Measurements from ENCODE around the gene EPHA3. TPM values are rescaled to one million over a fixed set of nuclear protein-coding genes. Genes with fewer than 3 reads are reported as not detected.

EPHA3 gene
- total RNA-seq, 1 donor: 10.9 TPM

- no peaks in the 10 kb centered on the region for H3K36me3 ChIP-seq (ENCODE audit: insufficient read depth, low read length)
- TF ChIP-seq CTCF (IDR thresholded peaks at IDR 0.05; ENCODE audit: extremely low read depth, low read depth, low read length): no peak
- H3K79me2 ChIP-seq (ENCODE audit: insufficient read depth, low read length): no peaks in the 10 kb centered on the region
- H3K4me2 ChIP-seq (ENCODE audit: insufficient read depth, low read length): no peak overlapping the region
- no peaks in the 10 kb centered on the region for H3K27me3 ChIP-seq (ENCODE audit: insufficient read depth, low read length)
- H3K9me3 ChIP-seq (ENCODE audit: low read depth, low read length): no peaks in the 10 kb centered on the region
- no peaks in the 10 kb centered on the region for H3K4me1 ChIP-seq (ENCODE audit: insufficient read depth, low read length)
- H4K20me1 ChIP-seq (ENCODE audit: insufficient read depth, low read length): no peaks in the 10 kb centered on the region
- H3K27ac ChIP-seq (ENCODE audit: low read depth, low read length): no peak overlapping the region
- H3K4me3 ChIP-seq (ENCODE audit: insufficient read depth, low read length): no peak overlapping the region
- H2AFZ ChIP-seq (ENCODE audit: low read length): no peak overlapping the region
- DNase-seq (ENCODE audit: insufficient read length, low spot score, missing footprints): no peak
These were observed 387.3 kb downstream of the EPHA3 start for GRCh38 chr3:89494734-89495133.

GRCh38 chr3:89503891-89504391, 396.5 kb downstream of the EPHA3 start:
- H3K79me2 ChIP-seq (ENCODE audit: insufficient read depth, low read length): no peaks in the 10 kb centered on the region
- H3K27ac ChIP-seq (ENCODE audit: low read depth, low read length): no peak overlapping the region
- H3K9me3 ChIP-seq (ENCODE audit: low read depth, low read length): no peaks in the 10 kb centered on the region
- H4K20me1 ChIP-seq (ENCODE audit: insufficient read depth, low read length): no peaks in the 10 kb centered on the region
- no peak for TF ChIP-seq CTCF (IDR thresholded peaks at IDR 0.05; ENCODE audit: extremely low read depth, low read depth, low read length)
- no peak overlapping the region for H2AFZ ChIP-seq (ENCODE audit: low read length)
- H3K27me3 ChIP-seq (ENCODE audit: insufficient read depth, low read length): no peaks in the 10 kb centered on the region
- H3K4me2 ChIP-seq (ENCODE audit: insufficient read depth, low read length): no peak overlapping the region
- no peak for DNase-seq (ENCODE audit: insufficient read length, low spot score, missing footprints)
- H3K4me1 ChIP-seq (ENCODE audit: insufficient read depth, low read length): no peaks in the 10 kb centered on the region
- no peaks in the 10 kb centered on the region for H3K36me3 ChIP-seq (ENCODE audit: insufficient read depth, low read length)
- no peak overlapping the region for H3K4me3 ChIP-seq (ENCODE audit: insufficient read depth, low read length)

GRCh38 chr3:89504432-89504831, 397.0 kb downstream of the EPHA3 start:
- Histone ChIP-seq H3K9me3 (ENCODE audit: low read depth, low read length) (no peaks in the 10 kb centered on the region), H2AFZ (ENCODE audit: low read length) (no peak overlapping the region), H4K20me1 (ENCODE audit: insufficient read depth, low read length) (no peaks in the 10 kb centered on the region), H3K4me2 (ENCODE audit: insufficient read depth, low read length) (no peak overlapping the region), H3K4me3 (ENCODE audit: insufficient read depth, low read length) (no peak overlapping the region), H3K4me1 (ENCODE audit: insufficient read depth, low read length) (no peaks in the 10 kb centered on the region), H3K27ac (ENCODE audit: low read depth, low read length) (no peak overlapping the region), H3K27me3 (ENCODE audit: insufficient read depth, low read length) (no peaks in the 10 kb centered on the region), H3K36me3 (ENCODE audit: insufficient read depth, low read length) (no peaks in the 10 kb centered on the region), H3K79me2 (ENCODE audit: insufficient read depth, low read length) (no peaks in the 10 kb centered on the region)
- TF ChIP-seq CTCF (IDR thresholded peaks at IDR 0.05; ENCODE audit: extremely low read depth, low read depth, low read length): no peak
- no peak for DNase-seq (ENCODE audit: insufficient read length, low spot score, missing footprints)

- Histone ChIP-seq H3K9me3 (ENCODE audit: low read depth, low read length) (no peaks in the 10 kb centered on the region), H3K4me1 (ENCODE audit: insufficient read depth, low read length) (no peaks in the 10 kb centered on the region), H3K27ac (ENCODE audit: low read depth, low read length) (no peak overlapping the region), H4K20me1 (ENCODE audit: insufficient read depth, low read length) (no peaks in the 10 kb centered on the region), H3K27me3 (ENCODE audit: insufficient read depth, low read length) (no peaks in the 10 kb centered on the region), H2AFZ (ENCODE audit: low read length) (no peak overlapping the region), H3K4me2 (ENCODE audit: insufficient read depth, low read length) (no peak overlapping the region), H3K36me3 (ENCODE audit: insufficient read depth, low read length) (no peaks in the 10 kb centered on the region), H3K79me2 (ENCODE audit: insufficient read depth, low read length) (no peaks in the 10 kb centered on the region), H3K4me3 (ENCODE audit: insufficient read depth, low read length) (no peak overlapping the region)
- DNase-seq (ENCODE audit: insufficient read length, low spot score, missing footprints): no peak
- no peak for TF ChIP-seq CTCF (IDR thresholded peaks at IDR 0.05; ENCODE audit: extremely low read depth, low read depth, low read length)
These were observed 399.2 kb downstream of the EPHA3 start for GRCh38 chr3:89506462-89507103.

Measured in osteoblast (primary cell).